HepG2 (cell line): Measurements from ENCODE around the gene ZC3H14. TPM values are rescaled to one million over a fixed set of nuclear protein-coding genes. Genes with fewer than 3 reads are reported as not detected.

Experiments used
- ATF5 ChIP-seq: sonication (generic); formaldehyde crosslinking; IDR thresholded peaks from 2 replicates; pipeline ENCODE4 v1.4.0; 2020; ENCODE audit warnings: mild to moderate bottlenecking, low read depth, missing genetic modification reagents
- BCL6 ChIP-seq: IDR thresholded peaks from 2 replicates; pipeline ENCODE4 v1.6.1; 2016; ENCODE audit warnings: missing genetic modification reagents, missing compliant biosample characterization
- CHD4 ChIP-seq: fragments of 200-600 bp; sonication (generic); IDR thresholded peaks from 2 replicates; pipeline ENCODE4 v1.7.0; 2017; ENCODE audit warnings: mild to moderate bottlenecking, low read length, borderline replicate concordance
- JDP2 ChIP-seq: sonication (generic); formaldehyde crosslinking; IDR thresholded peaks from 2 replicates; pipeline ENCODE4 v1.8.1; 2022; ENCODE audit warnings: missing genetic modification reagents, borderline replicate concordance
- MLX ChIP-seq: IDR thresholded peaks from 2 replicates; pipeline ENCODE4 v1.6.1; 2016
- NCOA2 ChIP-seq: sonication (generic); formaldehyde crosslinking; IDR thresholded peaks from 2 replicates; pipeline ENCODE4 v1.8.0; 2022; ENCODE audit warnings: inconsistent platforms
- RBM39 ChIP-seq: fragments of 200-400 bp; formaldehyde crosslinking; IDR thresholded peaks from one replicate; pipeline ENCODE4 v1.6.1; 2018; ENCODE audit warnings: antibody characterized with exemption, mild to moderate bottlenecking, low read depth, low read length; ENCODE audit not compliant: poor library complexity, severe bottlenecking
- REXO4 ChIP-seq: sonication (generic); formaldehyde crosslinking; IDR thresholded peaks from 2 replicates; pipeline ENCODE4 v1.8.0; 2022; ENCODE audit warnings: missing genetic modification reagents, mild to moderate bottlenecking, borderline replicate concordance
- SETDB1 ChIP-seq: sonication (generic); formaldehyde crosslinking; IDR thresholded peaks from 2 replicates; pipeline ENCODE4 v1.5.1; 2020; ENCODE audit warnings: missing genetic modification reagents, mild to moderate bottlenecking, borderline replicate concordance
- TOPORS ChIP-seq: sonication (generic); formaldehyde crosslinking; IDR thresholded peaks from 2 replicates; pipeline ENCODE4 v1.8.0; 2023; ENCODE audit warnings: mild to moderate bottlenecking, missing genetic modification reagents
- ZBTB20 ChIP-seq: sonication (generic); formaldehyde crosslinking; IDR thresholded peaks from 2 replicates; pipeline ENCODE4 v1.8.1; 2023; ENCODE audit warnings: missing genetic modification reagents, low read depth, mild to moderate bottlenecking, borderline replicate concordance
- ZNF17 ChIP-seq: sonication (generic); formaldehyde crosslinking; IDR thresholded peaks from 2 replicates; pipeline ENCODE4 v1.5.0; 2020; ENCODE audit warnings: mild to moderate bottlenecking, missing genetic modification reagents
- ZNF180 ChIP-seq: sonication (generic); formaldehyde crosslinking; IDR thresholded peaks from 2 replicates; pipeline ENCODE4 v1.4.0; 2020; ENCODE audit warnings: low read depth, missing genetic modification reagents, borderline replicate concordance
- ZNF660 ChIP-seq: sonication (generic); formaldehyde crosslinking; IDR thresholded peaks from 2 replicates; pipeline ENCODE4 v1.5.1; 2020; ENCODE audit warnings: mild to moderate bottlenecking, low read depth, missing genetic modification reagents, borderline replicate concordance
- ZNF724P ChIP-seq: sonication (generic); formaldehyde crosslinking; IDR thresholded peaks from 2 replicates; pipeline ENCODE4 v1.8.0; 2022; ENCODE audit warnings: missing genetic modification reagents, borderline replicate concordance
- ZNF737 ChIP-seq: sonication (generic); formaldehyde crosslinking; IDR thresholded peaks from 2 replicates; pipeline ENCODE4 v1.5.0; 2020; ENCODE audit warnings: missing genetic modification reagents, mild to moderate bottlenecking, borderline replicate concordance
- ZNF749 ChIP-seq: sonication (generic); formaldehyde crosslinking; IDR thresholded peaks from 2 replicates; pipeline ENCODE4 v1.8.0; 2022; ENCODE audit warnings: mild to moderate bottlenecking, missing genetic modification reagents, moderate library complexity, borderline replicate concordance
- ZNF768 ChIP-seq: sonication (generic); formaldehyde crosslinking; IDR thresholded peaks from 2 replicates; pipeline ENCODE4 v1.4.0; 2020; ENCODE audit warnings: missing genetic modification reagents
- polyA plus RNA-seq, 8 experiments: library from polyadenylated mRNA; depleted of rRNA in 3 of 8; stranded (reverse) in 7 of 8; unstranded in 1 of 8; fragments of >200 nt; fragmentation: Illumina TruSeq in 4 of 8; extraction: Trizol in 4 of 8; gene quantifications; 2 replicates each; pipeline versions ENCODE4 v1.2.1 to v1.2.3, GENCODE V29; 2011 to 2016; ENCODE audit warnings: low read depth in 4 of 8, missing spikeins in 1 of 8, mixed read lengths in 1 of 8; ENCODE audit not compliant: insufficient read depth in 1 of 8
- total RNA-seq, 5 experiments: library from RNA; depleted of rRNA; stranded (reverse); fragments of >200 nt; fragmentation: Illumina TruSeq; extraction: Trizol; gene quantifications; 2 replicates each; pipeline ENCODE4 v1.2.3, GENCODE V29; 2016; ENCODE audit warnings: low read depth in 1 of 5
- TF ChIP-seq, protein P1 (sequence below): sonication (generic); formaldehyde crosslinking; IDR thresholded peaks from 2 replicates; pipeline ENCODE4 v1.8.1; 2023; ENCODE audit warnings: mild to moderate bottlenecking, missing genetic modification reagents
- TF ChIP-seq, protein P2 (sequence below): sonication (generic); formaldehyde crosslinking; IDR thresholded peaks from 2 replicates; pipeline ENCODE4 v1.4.0; 2020; ENCODE audit warnings: mild to moderate bottlenecking, missing genetic modification reagents
- TF ChIP-seq, protein P3 (sequence below): IDR thresholded peaks from 2 replicates; pipeline ENCODE4 v1.6.1; 2016; ENCODE audit warnings: missing genetic modification reagents, missing compliant biosample characterization

The ZC3H14 gene
- total and polyA plus RNA-seq, 2 of the 13 experiments (the other 11 are each of a cell fraction or from before 2014, with no cell fraction given), result 65.1 to 67.5 TPM

DNA sequence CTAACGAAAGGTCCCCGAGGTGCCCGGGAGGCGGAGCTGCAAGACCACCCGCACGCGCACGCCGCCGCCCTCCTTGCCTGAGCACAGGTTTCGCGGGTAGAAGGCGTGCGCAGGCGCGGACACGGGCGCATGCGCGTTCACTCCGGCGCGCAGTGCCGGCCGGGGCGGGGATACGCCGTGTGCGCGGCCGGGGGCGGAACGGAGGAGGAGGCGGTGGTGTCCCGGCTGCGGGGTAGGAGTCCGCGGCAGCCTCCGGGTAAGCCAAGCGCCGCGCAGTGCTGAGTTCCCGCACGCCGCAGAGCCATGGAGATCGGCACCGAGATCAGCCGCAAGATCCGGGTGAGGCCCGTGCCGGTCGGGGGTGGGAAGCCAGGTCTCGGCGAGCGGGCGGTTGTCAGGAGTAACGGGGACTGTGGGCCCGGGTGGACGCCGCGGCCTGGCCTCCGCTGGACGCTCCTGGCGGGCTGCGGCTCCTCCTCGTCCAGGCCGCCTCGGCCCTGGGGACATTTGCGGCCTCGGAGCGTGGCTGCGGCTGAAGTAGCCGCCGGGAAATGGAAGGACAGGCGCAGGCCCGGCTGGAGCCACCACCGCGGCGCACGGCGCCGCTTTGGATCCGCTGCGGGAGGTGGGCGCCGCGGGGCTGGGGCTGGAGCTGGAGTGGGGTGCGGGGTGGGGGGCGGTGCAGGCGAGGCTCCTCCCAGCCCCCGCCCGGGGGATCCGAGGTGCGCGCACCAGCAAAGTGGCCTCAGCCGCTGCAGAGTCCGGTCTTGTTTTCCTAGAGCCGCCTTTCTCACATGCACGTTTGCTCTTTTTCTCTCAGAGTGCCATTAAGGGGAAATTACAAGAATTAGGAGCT, at the start of gene ZC3H14 (continued):
- 0 out of 2 replicates have a peak, but pooled peaks have one; percentile 90 for TF ChIP-seq ZNF660 (CRISPR knock-in tag)
- no peak for TF ChIP-seq ZNF17
- TF ChIP-seq CHD4, result no peak
- TF ChIP-seq REXO4 (CRISPR knock-in tag), result no peak; the same call in 1 of the 2 replicates
- TF ChIP-seq JDP2 (CRISPR knock-in tag), result peak; percentile 83; the same call in 1 of the 2 replicates
- TF ChIP-seq ATF5 (CRISPR knock-in tag), result no peak
- TF ChIP-seq RBM39, result no peak
- TF ChIP-seq, protein P1, sequence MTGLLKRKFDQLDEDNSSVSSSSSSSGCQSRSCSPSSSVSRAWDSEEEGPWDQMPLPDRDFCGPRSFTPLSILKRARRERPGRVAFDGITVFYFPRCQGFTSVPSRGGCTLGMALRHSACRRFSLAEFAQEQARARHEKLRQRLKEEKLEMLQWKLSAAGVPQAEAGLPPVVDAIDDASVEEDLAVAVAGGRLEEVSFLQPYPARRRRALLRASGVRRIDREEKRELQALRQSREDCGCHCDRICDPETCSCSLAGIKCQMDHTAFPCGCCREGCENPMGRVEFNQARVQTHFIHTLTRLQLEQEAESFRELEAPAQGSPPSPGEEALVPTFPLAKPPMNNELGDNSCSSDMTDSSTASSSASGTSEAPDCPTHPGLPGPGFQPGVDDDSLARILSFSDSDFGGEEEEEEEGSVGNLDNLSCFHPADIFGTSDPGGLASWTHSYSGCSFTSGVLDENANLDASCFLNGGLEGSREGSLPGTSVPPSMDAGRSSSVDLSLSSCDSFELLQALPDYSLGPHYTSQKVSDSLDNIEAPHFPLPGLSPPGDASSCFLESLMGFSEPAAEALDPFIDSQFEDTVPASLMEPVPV (CRISPR knock-in tag), result peak; percentile 92
- no peak for TF ChIP-seq ZBTB20 (CRISPR knock-in tag)
- no peak for TF ChIP-seq MLX (CRISPR knock-in tag)
- TF ChIP-seq SETDB1 (CRISPR knock-in tag), result no peak
- TF ChIP-seq ZNF724P, result peak; percentile 68; the same call in 1 of the 2 replicates
- no peak for TF ChIP-seq NCOA2 (CRISPR knock-in tag)
- TF ChIP-seq ZNF749 (CRISPR knock-in tag), result peak; percentile 50; the same call in 1 of the 2 replicates
- TF ChIP-seq BCL6 (CRISPR knock-in tag), result no peak
- TF ChIP-seq, protein P2, sequence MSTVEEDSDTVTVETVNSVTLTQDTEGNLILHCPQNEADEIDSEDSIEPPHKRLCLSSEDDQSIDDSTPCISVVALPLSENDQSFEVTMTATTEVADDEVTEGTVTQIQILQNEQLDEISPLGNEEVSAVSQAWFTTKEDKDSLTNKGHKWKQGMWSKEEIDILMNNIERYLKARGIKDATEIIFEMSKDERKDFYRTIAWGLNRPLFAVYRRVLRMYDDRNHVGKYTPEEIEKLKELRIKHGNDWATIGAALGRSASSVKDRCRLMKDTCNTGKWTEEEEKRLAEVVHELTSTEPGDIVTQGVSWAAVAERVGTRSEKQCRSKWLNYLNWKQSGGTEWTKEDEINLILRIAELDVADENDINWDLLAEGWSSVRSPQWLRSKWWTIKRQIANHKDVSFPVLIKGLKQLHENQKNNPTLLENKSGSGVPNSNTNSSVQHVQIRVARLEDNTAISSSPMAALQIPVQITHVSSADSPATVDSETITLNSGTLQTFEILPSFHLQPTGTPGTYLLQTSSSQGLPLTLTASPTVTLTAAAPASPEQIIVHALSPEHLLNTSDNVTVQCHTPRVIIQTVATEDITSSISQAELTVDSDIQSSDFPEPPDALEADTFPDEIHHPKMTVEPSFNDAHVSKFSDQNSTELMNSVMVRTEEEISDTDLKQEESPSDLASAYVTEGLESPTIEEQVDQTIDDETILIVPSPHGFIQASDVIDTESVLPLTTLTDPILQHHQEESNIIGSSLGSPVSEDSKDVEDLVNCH (CRISPR knock-in tag), result no peak
- no peak; the same call in 1 of the 2 replicates for TF ChIP-seq ZNF737 (CRISPR knock-in tag)
- TF ChIP-seq TOPORS (CRISPR knock-in tag), result peak; percentile 94
- no peak for TF ChIP-seq ZNF180 (CRISPR knock-in tag)
- peak; percentile 52 for TF ChIP-seq ZNF768
- TF ChIP-seq, protein P3, sequence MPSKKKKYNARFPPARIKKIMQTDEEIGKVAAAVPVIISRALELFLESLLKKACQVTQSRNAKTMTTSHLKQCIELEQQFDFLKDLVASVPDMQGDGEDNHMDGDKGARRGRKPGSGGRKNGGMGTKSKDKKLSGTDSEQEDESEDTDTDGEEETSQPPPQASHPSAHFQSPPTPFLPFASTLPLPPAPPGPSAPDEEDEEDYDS (CRISPR knock-in tag), result peak; percentile 33; the same call in 1 of the 2 replicates
